SK-N-SH (cell line): Measurements from ENCODE around the gene ARFRP1. TPM values are rescaled to one million over a fixed set of nuclear protein-coding genes. Genes with fewer than 3 reads are reported as not detected.
A peak's percentile ranks its signal among the peaks of the same experiment; 100 is the strongest.

Experiments
- CTCF ChIA-PET: fragments of 300-600, 350-600 bp; formaldehyde crosslinking; extraction: SDS; loops from one replicate; lab custom pipeline; 2021; lab: Yijun Ruan, JAX
- POLR2A ChIA-PET: fragments of 350-600 bp; sonication (Branson Sonifier 250); formaldehyde crosslinking; extraction: SDS; loops from one replicate; lab custom pipeline; 2020; ENCODE audit warnings: antibody characterized with exemption, inconsistent platforms; lab: Yijun Ruan, JAX
- DNase-seq: peaks from one replicate; pipeline ENCODE4 v3.0.0; 2012
- H2AFZ ChIP-seq: fragments of 200-600 bp; sonication (generic); 2 replicates; pipeline ENCODE4 v1.8.1; 2016; ENCODE audit warnings: antibody characterized with exemption, mild to moderate bottlenecking, low read depth
- H3F3A ChIP-seq: fragments of 200-600 bp; sonication (generic); replicated peaks from 2 replicates; pipeline ENCODE3; 2016; ENCODE audit warnings: antibody characterized with exemption, mild to moderate bottlenecking; ENCODE audit not compliant: insufficient read depth
- H3K27ac ChIP-seq, 2 experiments: fragments of 200-500 bp in 1 of 2; fragments of 200-600 bp in 1 of 2; sonication (Bioruptor generic) in 1 of 2; sonication (generic), shearing (Covaris generic) in 1 of 2; 2 replicates each; pipeline versions ENCODE4 v1.5.1 to v1.6.1; 2014 to 2016; ENCODE audit warnings: low read depth in 2 of 2, inconsistent platforms in 1 of 2, low read length in 1 of 2, mild to moderate bottlenecking in 1 of 2, mixed read lengths in 1 of 2
- H3K27me3 ChIP-seq: fragments of 200-600 bp; sonication (generic), shearing (Covaris generic); 2 replicates; pipeline ENCODE4 v1.6.1; 2016; ENCODE audit warnings: mixed run types; ENCODE audit not compliant: insufficient read depth
- H3K36me3 ChIP-seq, 2 experiments: fragments of 200-500 bp in 1 of 2; fragments of 200-600 bp in 1 of 2; sonication (Bioruptor generic) in 1 of 2; sonication (generic) in 1 of 2; replicated peaks in 1 of 2; 2 replicates each; pipeline versions ENCODE3 to v1.5.1; 2014 to 2016; ENCODE audit warnings: low read length in 1 of 2, mild to moderate bottlenecking in 1 of 2; ENCODE audit not compliant: insufficient read depth in 2 of 2, control insufficient read depth in 1 of 2
- H3K4me1 ChIP-seq, 2 experiments: fragments of 200-500 bp in 1 of 2; fragments of 200-600 bp in 1 of 2; sonication (Bioruptor generic) in 1 of 2; sonication (generic), shearing (Covaris generic) in 1 of 2; 2 replicates each; pipeline versions ENCODE4 v1.5.1 to v1.6.1; 2014 to 2016; ENCODE audit warnings: low read depth in 1 of 2, low read length in 1 of 2, mixed run types in 1 of 2; ENCODE audit not compliant: insufficient read depth in 2 of 2, control insufficient read depth in 1 of 2
- H3K4me2 ChIP-seq: fragments of 200-600 bp; sonication (generic), shearing (Covaris generic); 2 replicates; pipeline ENCODE4 v1.6.1; 2017; ENCODE audit warnings: mixed run types
- H3K4me3 ChIP-seq, 2 experiments: fragments of 200-500 bp in 1 of 2; fragments of 200-600 bp in 1 of 2; sonication (Bioruptor generic) in 1 of 2; sonication (generic), shearing (Covaris generic) in 1 of 2; 2 replicates each; pipeline versions ENCODE4 v1.5.1 to v1.8.1; 2014 to 2016; ENCODE audit warnings: low read depth in 2 of 2, inconsistent platforms in 1 of 2, low read length in 1 of 2, mild to moderate bottlenecking in 1 of 2, mixed read lengths in 1 of 2, moderate library complexity in 1 of 2
- H3K79me2 ChIP-seq: fragments of 200-600 bp; sonication (generic); 2 replicates; pipeline ENCODE4 v1.8.1; 2017; ENCODE audit warnings: mild to moderate bottlenecking; ENCODE audit not compliant: insufficient read depth
- H3K9ac ChIP-seq: fragments of 200-600 bp; sonication (generic); 2 replicates; pipeline ENCODE4 v1.6.1; 2017; ENCODE audit warnings: mixed run types
- H3K9me2 ChIP-seq: fragments of 200-600 bp; sonication (generic); 2 replicates; pipeline ENCODE4 v1.6.1; 2017; ENCODE audit warnings: mixed run types
- H3K9me3 ChIP-seq: fragments of 200-600 bp; sonication (generic); 2 replicates; pipeline ENCODE4 v1.6.1; 2017; ENCODE audit warnings: mixed run types, mild to moderate bottlenecking, moderate library complexity
- H4K20me1 ChIP-seq: fragments of 200-600 bp; sonication (generic); 2 replicates; pipeline ENCODE4 v1.6.1; 2017; ENCODE audit warnings: mild to moderate bottlenecking, mixed run types; ENCODE audit not compliant: insufficient read depth
- ELF1 ChIP-seq: IDR thresholded peaks from 2 replicates; pipeline ENCODE4 v1.4.0; 2012
- EP300 ChIP-seq, 2 experiments: IDR thresholded peaks; 2 replicates each; pipeline versions ENCODE4 v1.4.0 to v1.6.1; 2012; ENCODE audit warnings: borderline replicate concordance in 1 of 2, low read depth in 1 of 2, low read length in 1 of 2
- EZH2phosphoT487 ChIP-seq: fragments of 200-600 bp; sonication (generic); IDR thresholded peaks from 2 replicates; pipeline ENCODE4 v1.6.1; 2017; ENCODE audit warnings: low read depth, mixed run types, mild to moderate bottlenecking, antibody characterized with exemption, moderate library complexity, borderline replicate concordance
- FOXJ3 ChIP-seq: sonication (generic); formaldehyde crosslinking; IDR thresholded peaks from 2 replicates; pipeline ENCODE4 v1.5.1; 2020; ENCODE audit warnings: mild to moderate bottlenecking, missing genetic modification reagents
- FOXM1 ChIP-seq: IDR thresholded peaks from 2 replicates; pipeline ENCODE4 v1.4.0; 2012; ENCODE audit warnings: low read depth, mild to moderate bottlenecking
- GABPA ChIP-seq: IDR thresholded peaks from 2 replicates; pipeline ENCODE4 v1.4.0; 2012; ENCODE audit warnings: low read depth, mild to moderate bottlenecking
- MEF2A ChIP-seq: IDR thresholded peaks from 2 replicates; pipeline ENCODE4 v1.4.0; 2012; ENCODE audit warnings: low read depth, borderline replicate concordance
- MXI1 ChIP-seq: IDR thresholded peaks from 2 replicates; pipeline ENCODE4 v1.6.1; 2012; ENCODE audit warnings: mild to moderate bottlenecking, low read depth, low read length, improper control_type of control experiment
- NFIC ChIP-seq: IDR thresholded peaks from 2 replicates; pipeline ENCODE4 v1.4.0; 2012; ENCODE audit warnings: borderline replicate concordance
- NRF1 ChIP-seq: IDR thresholded peaks from 2 replicates; pipeline ENCODE4 v1.6.1; 2012; ENCODE audit warnings: low read depth, mild to moderate bottlenecking, low read length
- POLR2AphosphoS5 ChIP-seq: IDR thresholded peaks from 2 replicates; pipeline ENCODE4 v1.6.1; 2012; ENCODE audit warnings: low read depth, low read length
- RCOR1 ChIP-seq: fragments of 150-350 bp; IDR thresholded peaks from 2 replicates; pipeline ENCODE4 v1.6.1; 2017; ENCODE audit warnings: antibody characterized with exemption, low read length
- RFX5 ChIP-seq: IDR thresholded peaks from 2 replicates; pipeline ENCODE4 v1.6.1; 2012; ENCODE audit warnings: mild to moderate bottlenecking, improper control_type of control experiment, low read length
- RXRA ChIP-seq: IDR thresholded peaks from 2 replicates; pipeline ENCODE4 v1.4.0; 2012; ENCODE audit warnings: low read depth, mild to moderate bottlenecking, borderline replicate concordance
- SMC3 ChIP-seq: IDR thresholded peaks from 2 replicates; pipeline ENCODE4 v1.6.1; 2012; ENCODE audit warnings: low read depth, low read length, improper control_type of control experiment
- WGBS: methylation state at CpG from one replicate; pipeline ENCODE4 v1.1.6; 2017; ENCODE audit warnings: low lambda C conversion rate; 5-methylcytosine and 5-hydroxymethylcytosine counted together
- polyA plus RNA-seq, 3 experiments: library from polyadenylated mRNA; depleted of rRNA; stranded (reverse); fragments of >200 nt; gene quantifications; 2 replicates each; pipeline ENCODE4 v1.2.3, GENCODE V29; 2012
- TF ChIP-seq, protein P1 (sequence below): IDR thresholded peaks from 2 replicates; pipeline ENCODE4; 2012
- TF ChIP-seq, protein P2 (sequence below): IDR thresholded peaks from 2 replicates; pipeline ENCODE4 v1.4.0; 2012; ENCODE audit warnings: low read depth, borderline replicate concordance
- TF ChIP-seq, protein P3 (sequence below): IDR thresholded peaks from 2 replicates; pipeline ENCODE4 v1.4.0; 2012; ENCODE audit warnings: low read depth, borderline replicate concordance
- TF ChIP-seq, protein P4 (sequence below): fragments of 150-350 bp; IDR thresholded peaks from 2 replicates; pipeline ENCODE4 v1.6.1; 2017; ENCODE audit warnings: antibody characterized with exemption, low read length, low read depth, borderline replicate concordance
- TF ChIP-seq, protein P5 (sequence below): fragments of 200-600 bp; sonication (generic); IDR thresholded peaks from 2 replicates; pipeline ENCODE4 v1.6.1; 2017; ENCODE audit warnings: antibody characterized with exemption, mild to moderate bottlenecking, moderate library complexity

Gene ARFRP1
- polyA plus RNA-seq, 1 of the 3 experiments (the other 2 are of a cell fraction) = 72.8 TPM

DNA sequence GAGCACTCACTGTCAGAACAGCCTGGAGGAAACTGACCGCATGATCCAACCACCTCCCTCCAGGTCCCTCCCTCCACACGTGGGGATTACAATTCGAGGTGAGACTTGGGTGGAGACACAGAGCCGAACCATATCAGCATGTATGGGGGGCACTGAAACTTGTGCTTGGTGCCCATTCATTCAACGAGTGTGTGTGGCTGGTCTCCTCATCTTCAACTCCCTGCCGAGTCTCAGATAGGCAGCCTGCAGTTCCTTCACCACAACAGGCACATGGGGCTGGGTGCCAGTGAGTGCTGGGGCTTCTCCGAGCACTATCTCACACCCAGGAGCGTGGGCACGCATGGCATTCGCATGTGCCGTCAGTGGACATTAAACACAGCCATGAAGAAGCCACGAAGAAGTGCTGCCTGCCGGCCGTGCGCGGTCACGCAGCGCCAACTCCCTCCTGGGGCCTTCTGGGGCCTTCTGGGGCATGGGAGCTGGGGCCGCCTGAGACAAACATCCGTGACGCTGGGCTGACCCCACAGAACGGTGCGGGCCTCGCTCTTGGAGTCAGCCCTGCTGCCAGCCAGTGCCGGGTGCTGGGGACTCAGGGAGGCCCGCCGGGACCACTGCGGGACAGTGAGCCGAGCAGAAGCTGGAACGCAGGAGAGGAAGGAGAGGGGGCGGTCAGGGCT, 50.4 kb downstream of the ARFRP1 start:
- H3F3A ChIP-seq = peaks cover 8% of the 10 kb centered on the region
- peaks cover 0 to 20% of the 10 kb centered on the region in 2 experiments for H3K36me3 ChIP-seq
- TF ChIP-seq, protein P1, sequence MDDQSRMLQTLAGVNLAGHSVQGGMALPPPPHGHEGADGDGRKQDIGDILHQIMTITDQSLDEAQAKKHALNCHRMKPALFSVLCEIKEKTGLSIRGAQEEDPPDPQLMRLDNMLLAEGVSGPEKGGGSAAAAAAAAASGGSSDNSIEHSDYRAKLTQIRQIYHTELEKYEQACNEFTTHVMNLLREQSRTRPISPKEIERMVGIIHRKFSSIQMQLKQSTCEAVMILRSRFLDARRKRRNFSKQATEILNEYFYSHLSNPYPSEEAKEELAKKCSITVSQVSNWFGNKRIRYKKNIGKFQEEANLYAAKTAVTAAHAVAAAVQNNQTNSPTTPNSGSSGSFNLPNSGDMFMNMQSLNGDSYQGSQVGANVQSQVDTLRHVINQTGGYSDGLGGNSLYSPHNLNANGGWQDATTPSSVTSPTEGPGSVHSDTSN = no peak
- TF ChIP-seq MEF2A (no peak), MXI1 (no peak), RXRA (no peak), NFIC (no peak), EP300 (IDR thresholded peaks at IDR 0.05; ENCODE audit: borderline replicate concordance in 1 of 2, low read depth in 1 of 2, low read length in 1 of 2) (no peak), NRF1 (no peak), SMC3 (no peak), RFX5 (no peak), ELF1 (no peak), FOXM1 (no peak)
- TF ChIP-seq, protein P2, sequence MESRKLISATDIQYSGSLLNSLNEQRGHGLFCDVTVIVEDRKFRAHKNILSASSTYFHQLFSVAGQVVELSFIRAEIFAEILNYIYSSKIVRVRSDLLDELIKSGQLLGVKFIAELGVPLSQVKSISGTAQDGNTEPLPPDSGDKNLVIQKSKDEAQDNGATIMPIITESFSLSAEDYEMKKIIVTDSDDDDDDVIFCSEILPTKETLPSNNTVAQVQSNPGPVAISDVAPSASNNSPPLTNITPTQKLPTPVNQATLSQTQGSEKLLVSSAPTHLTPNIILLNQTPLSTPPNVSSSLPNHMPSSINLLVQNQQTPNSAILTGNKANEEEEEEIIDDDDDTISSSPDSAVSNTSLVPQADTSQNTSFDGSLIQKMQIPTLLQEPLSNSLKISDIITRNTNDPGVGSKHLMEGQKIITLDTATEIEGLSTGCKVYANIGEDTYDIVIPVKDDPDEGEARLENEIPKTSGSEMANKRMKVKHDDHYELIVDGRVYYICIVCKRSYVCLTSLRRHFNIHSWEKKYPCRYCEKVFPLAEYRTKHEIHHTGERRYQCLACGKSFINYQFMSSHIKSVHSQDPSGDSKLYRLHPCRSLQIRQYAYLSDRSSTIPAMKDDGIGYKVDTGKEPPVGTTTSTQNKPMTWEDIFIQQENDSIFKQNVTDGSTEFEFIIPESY = no peak
- TF ChIP-seq, protein P3, sequence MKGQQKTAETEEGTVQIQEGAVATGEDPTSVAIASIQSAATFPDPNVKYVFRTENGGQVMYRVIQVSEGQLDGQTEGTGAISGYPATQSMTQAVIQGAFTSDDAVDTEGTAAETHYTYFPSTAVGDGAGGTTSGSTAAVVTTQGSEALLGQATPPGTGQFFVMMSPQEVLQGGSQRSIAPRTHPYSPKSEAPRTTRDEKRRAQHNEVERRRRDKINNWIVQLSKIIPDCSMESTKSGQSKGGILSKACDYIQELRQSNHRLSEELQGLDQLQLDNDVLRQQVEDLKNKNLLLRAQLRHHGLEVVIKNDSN = no peak
- H3K27ac ChIP-seq = peak overlapping the region; percentile 59 to 89; a peak in 3 of 4 replicates
- no peaks in the 10 kb centered on the region for H3K9me3 ChIP-seq
- ChIA-PET POLR2A (interaction anchor here (0.8 to 1.3 kb wide), 4 partner anchors 30 to 121 kb away, joined by 3 to 8 read pairs (median 4); partner anchors contain the start of genes GMEB2 and PTK6), CTCF (no interaction called here)
- peaks cover 26% of the 10 kb centered on the region for H3K79me2 ChIP-seq
- DNase-seq = no peak
- H3K4me3 ChIP-seq = peak overlapping the region; percentile 91 to 97
- H3K9ac ChIP-seq = peak overlapping the region; percentile 62
- no peaks in the 10 kb centered on the region for H4K20me1 ChIP-seq
- 67% methylated on average over 23 of the region's 31 CpGs for WGBS
- H3K27me3 ChIP-seq = no peaks in the 10 kb centered on the region
- peak overlapping the region; percentile 81 for H2AFZ ChIP-seq
- peaks cover 5 to 28% of the 10 kb centered on the region in 2 experiments; a peak in 2 of 4 replicates for H3K4me1 ChIP-seq
- H3K9me2 ChIP-seq = no peaks in the 10 kb centered on the region
- H3K4me2 ChIP-seq = peak overlapping the region; percentile 82; the same call in 1 of the 2 replicates

DNA sequence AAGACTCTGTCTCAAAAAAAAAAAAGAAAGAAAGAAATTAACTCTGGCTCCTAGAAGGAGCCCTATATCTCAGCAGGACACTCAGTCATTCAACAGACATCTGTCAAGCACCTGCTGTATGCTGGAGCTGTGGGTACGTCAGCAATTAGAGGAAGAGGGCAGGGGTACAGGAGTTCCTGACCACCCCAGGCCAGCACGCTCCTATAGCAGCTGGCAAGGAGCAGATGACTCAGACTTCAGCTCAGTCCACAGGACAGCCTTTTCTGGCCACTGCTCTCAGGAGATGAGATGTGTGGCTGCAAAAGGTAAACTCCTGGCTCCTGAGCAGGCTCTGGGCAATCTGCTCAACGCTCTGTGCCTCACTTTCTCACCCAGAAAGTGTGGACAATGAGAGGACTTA, 51.3 kb downstream of the ARFRP1 start:
- Histone ChIP-seq H3K4me2 (no peak overlapping the region), H3K9me3 (no peaks in the 10 kb centered on the region), H3K4me1 (peaks cover 12 to 33% of the 10 kb centered on the region in 2 experiments; a peak in 2 of 4 replicates), H3K36me3 (peaks cover 0 to 11% of the 10 kb centered on the region in 2 experiments), H3K4me3 (no peak overlapping the region), H3K27me3 (no peaks in the 10 kb centered on the region), H4K20me1 (peaks cover 7% of the 10 kb centered on the region), H3K27ac (no peak overlapping the region), H3K79me2 (peaks cover 35% of the 10 kb centered on the region), H3K9ac (no peak overlapping the region), H2AFZ (no peak overlapping the region), H3K9me2 (no peaks in the 10 kb centered on the region), H3F3A (peaks cover 8% of the 10 kb centered on the region)
- DNase-seq = no peak
- WGBS = 85% methylated on average over 3 of the region's 3 CpGs
- CTCF ChIA-PET = interaction anchor here (0.6 to 5.5 kb wide), 2 partner anchors 118 to 220 kb away, joined by 3 to 27 read pairs; partner anchors contain the start of gene PTK6
- POLR2A ChIA-PET = no interaction called here
- TF ChIP-seq, protein P4, sequence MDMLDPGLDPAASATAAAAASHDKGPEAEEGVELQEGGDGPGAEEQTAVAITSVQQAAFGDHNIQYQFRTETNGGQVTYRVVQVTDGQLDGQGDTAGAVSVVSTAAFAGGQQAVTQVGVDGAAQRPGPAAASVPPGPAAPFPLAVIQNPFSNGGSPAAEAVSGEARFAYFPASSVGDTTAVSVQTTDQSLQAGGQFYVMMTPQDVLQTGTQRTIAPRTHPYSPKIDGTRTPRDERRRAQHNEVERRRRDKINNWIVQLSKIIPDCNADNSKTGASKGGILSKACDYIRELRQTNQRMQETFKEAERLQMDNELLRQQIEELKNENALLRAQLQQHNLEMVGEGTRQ = no peak
- TF ChIP-seq FOXJ3 (no peak), RCOR1 (no peak), GABPA (no peak), RXRA (no peak), MEF2A (no peak), EZH2phosphoT487 (no peak), POLR2AphosphoS5 (no peak)
- TF ChIP-seq, protein P5, sequence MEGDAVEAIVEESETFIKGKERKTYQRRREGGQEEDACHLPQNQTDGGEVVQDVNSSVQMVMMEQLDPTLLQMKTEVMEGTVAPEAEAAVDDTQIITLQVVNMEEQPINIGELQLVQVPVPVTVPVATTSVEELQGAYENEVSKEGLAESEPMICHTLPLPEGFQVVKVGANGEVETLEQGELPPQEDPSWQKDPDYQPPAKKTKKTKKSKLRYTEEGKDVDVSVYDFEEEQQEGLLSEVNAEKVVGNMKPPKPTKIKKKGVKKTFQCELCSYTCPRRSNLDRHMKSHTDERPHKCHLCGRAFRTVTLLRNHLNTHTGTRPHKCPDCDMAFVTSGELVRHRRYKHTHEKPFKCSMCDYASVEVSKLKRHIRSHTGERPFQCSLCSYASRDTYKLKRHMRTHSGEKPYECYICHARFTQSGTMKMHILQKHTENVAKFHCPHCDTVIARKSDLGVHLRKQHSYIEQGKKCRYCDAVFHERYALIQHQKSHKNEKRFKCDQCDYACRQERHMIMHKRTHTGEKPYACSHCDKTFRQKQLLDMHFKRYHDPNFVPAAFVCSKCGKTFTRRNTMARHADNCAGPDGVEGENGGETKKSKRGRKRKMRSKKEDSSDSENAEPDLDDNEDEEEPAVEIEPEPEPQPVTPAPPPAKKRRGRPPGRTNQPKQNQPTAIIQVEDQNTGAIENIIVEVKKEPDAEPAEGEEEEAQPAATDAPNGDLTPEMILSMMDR = no peak
